Smooth muscle cell of the umbilical artery (primary cell): ENCODE data around the gene KRTAP4-12. TPM values are rescaled to one million over a fixed set of nuclear protein-coding genes. Genes with fewer than 3 reads are reported as not detected.

Experiments
- total RNA-seq: library from RNA; depleted of rRNA; stranded (reverse); fragments of >200 nt; gene quantifications from 2 replicates; pipeline ENCODE4 v1.2.3, GENCODE V29; 2014

The KRTAP4-12 gene
- total RNA-seq, result not detected in 2 replicates

GRCh38 chr17:41123991-41124371 lies at the start of gene KRTAP4-12:
Gene KRTAP4-12 (minus strand): TSS chr17:41124182. CDS start chr17:41124122, 60 bp downstream.

GRCh38 chr17:41168121-41168520 lies 44.1 kb upstream of the KRTAP4-12 start, which contains the start of gene KRTAP4-3:
Gene KRTAP4-3 (minus strand): TSS chr17:41168221. CDS start chr17:41168172, 49 bp downstream.

GRCh38 chr17:41160648-41161047 lies 36.7 kb upstream of the KRTAP4-12 start, which contains the start of gene KRTAP4-4:
Gene KRTAP4-4 (minus strand): TSS chr17:41160748. CDS start chr17:41160691, 57 bp downstream.

GRCh38 chr17:41149652-41149985 lies 25.6 kb upstream of the KRTAP4-12 start, which contains the start of gene KRTAP4-5:
Gene KRTAP4-5 (minus strand): TSS chr17:41149825. CDS start chr17:41149767, 58 bp downstream.

GRCh38 chr17:41140360-41141131 lies 16.6 kb upstream of the KRTAP4-12 start, which contains the start of gene KRTAP4-6:
Gene KRTAP4-6 (minus strand): TSS chr17:41140544. CDS start chr17:41140487, 57 bp downstream.

GRCh38 chr17:41117846-41118386 lies 6.1 kb downstream of the KRTAP4-12 start, which contains the start of gene KRTAP4-11:
Gene KRTAP4-11 (minus strand): TSS chr17:41118373. CDS start chr17:41118315, 58 bp downstream.

GRCh38 chr17:41105347-41105746 lies 18.6 kb downstream of the KRTAP4-12 start, which contains the start of gene KRTAP4-9:
Gene KRTAP4-9 (plus strand): TSS chr17:41105389. CDS start chr17:41105389, 0 bp downstream.

GRCh38 chr17:41101586-41102259 lies 22.3 kb downstream of the KRTAP4-12 start, which contains the start of gene KRTAP4-16:
Gene KRTAP4-16 (minus strand): TSS chr17:41102209. CDS start chr17:41102209, 0 bp downstream.

GRCh38 chr17:41098042-41098441 lies 25.9 kb downstream of the KRTAP4-12 start, which contains the start of gene KRTAP4-8:
Gene KRTAP4-8 (minus strand): TSS chr17:41098142. CDS start chr17:41098084, 58 bp downstream.

GRCh38 chr17:41084100-41084856 lies 39.7 kb downstream of the KRTAP4-12 start, which contains the start of gene KRTAP4-7:
Gene KRTAP4-7 (plus strand): TSS chr17:41084150. CDS start chr17:41084207, 57 bp downstream.

Other genes with a start within 250 kb of the KRTAP4-12 start
- gene KRT20, start 238.9 kb downstream of the KRTAP4-12 start, total RNA-seq, result not detected in 2 replicates
- 0.28 TPM in 1 of 2 replicates, not detected in the other for gene KRT23, start 186.5 kb downstream of the KRTAP4-12 start, total RNA-seq
- not detected in 2 replicates for gene KRT39, start 157.2 kb downstream of the KRTAP4-12 start, total RNA-seq
- not detected in 2 replicates for gene KRT40, start 139.9 kb downstream of the KRTAP4-12 start, total RNA-seq
- not detected in 2 replicates for gene KRTAP3-3, start 130.0 kb downstream of the KRTAP4-12 start, total RNA-seq
- gene KRTAP3-2, start 124.3 kb downstream of the KRTAP4-12 start, total RNA-seq, result not detected in 2 replicates
- not detected in 2 replicates for gene KRTAP3-1, start 115.1 kb downstream of the KRTAP4-12 start, total RNA-seq
- 0.23 and 0.30 TPM in 2 replicates for gene KRTAP1-5, start 97.0 kb downstream of the KRTAP4-12 start, total RNA-seq
- not detected in 2 replicates for gene KRTAP1-4, start 94.0 kb downstream of the KRTAP4-12 start, total RNA-seq
- not detected in 2 replicates for gene KRTAP1-3, start 89.3 kb downstream of the KRTAP4-12 start, total RNA-seq
- not detected in 2 replicates for gene KRTAP1-1, start 82.7 kb downstream of the KRTAP4-12 start, total RNA-seq
- gene KRTAP2-1, start 76.9 kb downstream of the KRTAP4-12 start, total RNA-seq, result not detected in 2 replicates
- not detected in 2 replicates for gene KRTAP2-2, start 69.0 kb downstream of the KRTAP4-12 start, total RNA-seq
- 0.65 TPM in 1 of 2 replicates, not detected in the other for gene KRTAP2-3, start 64.1 kb downstream of the KRTAP4-12 start, total RNA-seq
- gene KRTAP2-4, start 58.3 kb downstream of the KRTAP4-12 start, total RNA-seq, result not detected in 2 replicates
- not detected in 2 replicates for gene KRTAP4-7, start 40.0 kb downstream of the KRTAP4-12 start, total RNA-seq
- gene KRTAP4-8, start 26.0 kb downstream of the KRTAP4-12 start, total RNA-seq, result not detected in 2 replicates
- not detected in 2 replicates for gene KRTAP4-16, start 22.0 kb downstream of the KRTAP4-12 start, total RNA-seq
- gene KRTAP4-9, start 18.8 kb downstream of the KRTAP4-12 start, total RNA-seq, result not detected in 2 replicates
- not detected in 2 replicates for gene KRTAP4-11, start 5.8 kb downstream of the KRTAP4-12 start, total RNA-seq
- not detected in 2 replicates for gene KRTAP4-6, start 16.4 kb upstream of the KRTAP4-12 start, total RNA-seq
- not detected in 2 replicates for gene KRTAP4-5, start 25.6 kb upstream of the KRTAP4-12 start, total RNA-seq
- not detected in 2 replicates for gene KRTAP4-4, start 36.6 kb upstream of the KRTAP4-12 start, total RNA-seq
- gene KRTAP4-3, start 44.0 kb upstream of the KRTAP4-12 start, total RNA-seq, result not detected in 2 replicates
- gene KRTAP4-2, start 54.0 kb upstream of the KRTAP4-12 start, total RNA-seq, result not detected in 2 replicates
- gene KRTAP4-1, start 60.7 kb upstream of the KRTAP4-12 start, total RNA-seq, result not detected in 2 replicates
- gene KRTAP9-1, start 65.7 kb upstream of the KRTAP4-12 start, total RNA-seq, result not detected in 2 replicates
- gene KRTAP9-2, start 102.5 kb upstream of the KRTAP4-12 start, total RNA-seq, result not detected in 2 replicates
- gene KRTAP9-3, start 108.3 kb upstream of the KRTAP4-12 start, total RNA-seq, result not detected in 2 replicates
- not detected in 2 replicates for gene KRTAP9-8, start 113.8 kb upstream of the KRTAP4-12 start, total RNA-seq
- not detected in 2 replicates for gene KRTAP9-4, start 125.5 kb upstream of the KRTAP4-12 start, total RNA-seq
- not detected in 2 replicates for gene KRTAP9-9, start 131.2 kb upstream of the KRTAP4-12 start, total RNA-seq
- not detected in 2 replicates for gene KRTAP9-6, start 141.2 kb upstream of the KRTAP4-12 start, total RNA-seq
- gene KRTAP9-7, start 151.5 kb upstream of the KRTAP4-12 start, total RNA-seq, result not detected in 2 replicates
- gene KRTAP29-1, start 178.7 kb upstream of the KRTAP4-12 start, total RNA-seq, result not detected in 2 replicates
- gene KRTAP16-1, start 185.1 kb upstream of the KRTAP4-12 start, total RNA-seq, result not detected in 2 replicates
- gene KRTAP17-1, start 191.5 kb upstream of the KRTAP4-12 start, total RNA-seq, result not detected in 2 replicates
- gene KRT33A, start 226.6 kb upstream of the KRTAP4-12 start, total RNA-seq, result not detected in 2 replicates
- gene KRT33B, start 245.6 kb upstream of the KRTAP4-12 start, total RNA-seq, result 0.30 and 0.32 TPM in 2 replicates